ENCODE results near the gene FIGLA.

DNA sequence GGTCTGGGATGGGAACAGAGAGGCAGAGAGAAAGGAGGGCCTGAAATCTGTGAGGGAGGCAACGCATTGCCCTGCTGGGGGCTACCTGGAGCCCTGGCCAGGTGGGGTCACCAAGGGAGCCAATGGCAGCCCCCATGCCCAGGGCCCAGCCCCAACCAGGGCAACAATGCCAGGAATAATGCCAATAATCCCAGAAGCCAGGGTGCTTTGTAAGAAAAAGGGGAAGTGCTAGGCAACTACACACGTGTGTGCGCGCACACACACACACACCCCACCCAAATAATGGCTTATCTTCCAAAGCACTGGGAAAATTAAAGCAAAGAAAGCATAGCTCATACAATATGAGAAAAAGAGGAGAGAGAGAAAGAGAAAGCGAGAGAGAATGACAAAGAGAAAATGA lies 36.9 kb upstream of the FIGLA start:
- TF ChIP-seq EP300 (IDR thresholded peaks at IDR 0.05), result no peak
- TF ChIP-seq, protein P1, sequence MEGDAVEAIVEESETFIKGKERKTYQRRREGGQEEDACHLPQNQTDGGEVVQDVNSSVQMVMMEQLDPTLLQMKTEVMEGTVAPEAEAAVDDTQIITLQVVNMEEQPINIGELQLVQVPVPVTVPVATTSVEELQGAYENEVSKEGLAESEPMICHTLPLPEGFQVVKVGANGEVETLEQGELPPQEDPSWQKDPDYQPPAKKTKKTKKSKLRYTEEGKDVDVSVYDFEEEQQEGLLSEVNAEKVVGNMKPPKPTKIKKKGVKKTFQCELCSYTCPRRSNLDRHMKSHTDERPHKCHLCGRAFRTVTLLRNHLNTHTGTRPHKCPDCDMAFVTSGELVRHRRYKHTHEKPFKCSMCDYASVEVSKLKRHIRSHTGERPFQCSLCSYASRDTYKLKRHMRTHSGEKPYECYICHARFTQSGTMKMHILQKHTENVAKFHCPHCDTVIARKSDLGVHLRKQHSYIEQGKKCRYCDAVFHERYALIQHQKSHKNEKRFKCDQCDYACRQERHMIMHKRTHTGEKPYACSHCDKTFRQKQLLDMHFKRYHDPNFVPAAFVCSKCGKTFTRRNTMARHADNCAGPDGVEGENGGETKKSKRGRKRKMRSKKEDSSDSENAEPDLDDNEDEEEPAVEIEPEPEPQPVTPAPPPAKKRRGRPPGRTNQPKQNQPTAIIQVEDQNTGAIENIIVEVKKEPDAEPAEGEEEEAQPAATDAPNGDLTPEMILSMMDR (IDR thresholded peaks at IDR 0.05), result no peak
- TF ChIP-seq POLR2AphosphoS5 (IDR thresholded peaks at IDR 0.05), result no peak
